Lower leg skin (tissue), 4 donors: ENCODE measurements around the gene EGFLAM. TPM values are rescaled to one million over a fixed set of nuclear protein-coding genes. Genes with fewer than 3 reads are reported as not detected.

Experiments used
- DNase-seq, 2 donors: peaks; one replicate each; pipeline ENCODE4 v3.0.0-alpha.2; 2019; ENCODE audit warnings: low spot score in 2 of 2
- H3K4me3 ChIP-seq: fragments of 200-600 bp; sonication (generic); 2 replicates; pipeline ENCODE4 v1.5.1; 2017; ENCODE audit warnings: mild to moderate bottlenecking, low read depth; ENCODE audit not compliant: poor library complexity, severe bottlenecking
- CTCF ChIP-seq, 3 donors: fragments of 450-650 bp; IDR thresholded peaks; one replicate each; pipeline ENCODE4 v1.5.1; 2016; ENCODE audit warnings: antibody characterized with exemption in 3 of 3, mild to moderate bottlenecking in 3 of 3, moderate library complexity in 2 of 3
- POLR2A ChIP-seq, 2 donors: fragments of 450-650 bp; IDR thresholded peaks; one replicate each; pipeline ENCODE4 v1.6.1; 2016 to 2017; ENCODE audit warnings: antibody characterized with exemption in 2 of 2, mild to moderate bottlenecking in 1 of 2, moderate library complexity in 1 of 2
- WGBS, 2 donors: methylation state at CpG; one replicate each; pipeline ENCODE4 v1.1.5; 2018; 5-methylcytosine and 5-hydroxymethylcytosine counted together
- intact Hi-C: fragments of 100-400 bp; cut with DNase I; formaldehyde crosslinking; loops from one replicate; pipeline ENCODE4 v1.15.0; 2023; ENCODE audit warnings: low total_unique reads
- total RNA-seq, 4 donors: library from RNA; depleted of rRNA; stranded (reverse); fragments of >200 nt; gene quantifications; one replicate each; pipeline ENCODE4 v1.1.0, GENCODE V29; 2016

Gene EGFLAM
- total RNA-seq, 4 donors from 2014 or later, result 0.72 to 4.4 (median 2.7) TPM

- 90% methylated on average over 3 of the region's 3 CpGs for WGBS, 2 donors
- TF ChIP-seq CTCF (IDR thresholded peaks at IDR 0.05) (no peak), POLR2A (IDR thresholded peaks at IDR 0.05) (no peak)
Observed at GRCh38 chr5:38506302-38506701, 247.9 kb downstream of the EGFLAM start.

GRCh38 chr5:38509185-38509584, 250.8 kb downstream of the EGFLAM start:
- DNase-seq, result no peak
- H3K4me3 ChIP-seq, result no peak overlapping the region
- intact Hi-C loops, result no loop called here
- no peak for TF ChIP-seq CTCF (IDR thresholded peaks at IDR 0.05)
- no peak for TF ChIP-seq POLR2A (IDR thresholded peaks at IDR 0.05)
- 77 to 80% methylated on average over 5 of the region's 5 CpGs for WGBS, 2 donors

More at GRCh38 chr5:38506302-38506701, 247.9 kb downstream of the EGFLAM start:
- intact Hi-C loops, result no loop called here
- H3K4me3 ChIP-seq, result no peak overlapping the region
- no peak for DNase-seq
